HG03460 (cell line): ENCODE measurements around the gene POLR2E.
A peak's percentile ranks its signal among the peaks of the same experiment; 100 is the strongest.
"Not testable (repeated sequence)": the region's sequence is repeated elsewhere in the genome, so short reads cannot be mapped to it uniquely, and the experiment has no call there.

ENCODE experiments used
- ATAC-seq: cut with Tn5 transposase; IDR thresholded peaks from one replicate; pipeline ENCODE4 v1.9.1; 2021; ENCODE audit not compliant: unreplicated experiment

The POLR2E gene

DNA sequence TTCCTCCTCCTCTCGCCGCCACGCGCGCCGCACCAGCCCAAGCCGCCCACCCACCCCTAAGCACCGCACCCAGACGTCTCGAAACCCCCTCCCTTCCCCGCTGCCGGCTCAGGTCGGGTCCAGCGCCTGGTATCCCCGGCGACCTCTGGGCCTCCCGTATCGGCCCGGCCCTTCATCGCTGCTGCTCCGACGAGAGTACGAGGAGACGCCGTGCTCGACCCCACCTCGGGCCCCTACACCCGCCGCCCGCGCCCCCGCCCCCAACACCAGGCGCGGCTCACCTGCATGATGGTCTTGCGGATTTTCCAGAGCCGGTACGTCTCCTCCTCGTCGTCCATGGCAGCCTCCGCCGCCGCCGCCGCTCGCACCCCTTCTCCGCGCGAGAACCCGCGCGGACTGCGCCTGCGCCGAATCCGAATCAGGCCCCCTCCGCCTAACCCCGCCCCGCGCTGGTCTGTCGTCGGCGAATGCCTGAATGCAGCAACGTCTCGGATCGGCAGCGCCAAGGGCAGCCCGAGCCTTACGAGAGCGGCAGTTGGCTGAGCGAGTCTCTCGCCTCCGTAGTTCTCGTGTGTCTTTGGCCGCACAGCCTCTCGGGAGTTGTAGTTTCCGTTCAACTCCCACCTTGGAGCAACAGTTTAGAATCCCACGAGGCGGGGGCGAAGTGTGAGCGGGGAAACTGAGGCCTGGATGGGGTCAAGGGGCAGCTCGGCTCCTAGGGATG, at the start of gene POLR2E:
POLR2E (minus strand) TSS at position 398 of the 724 bp plus-strand sequence; CDS start at position 338, 60 bp downstream.
- peak; percentile 83 for ATAC-seq

GRCh38 chr19:1144741-1145140, 49.6 kb upstream of the POLR2E start:
- ATAC-seq: no peak

DNA sequence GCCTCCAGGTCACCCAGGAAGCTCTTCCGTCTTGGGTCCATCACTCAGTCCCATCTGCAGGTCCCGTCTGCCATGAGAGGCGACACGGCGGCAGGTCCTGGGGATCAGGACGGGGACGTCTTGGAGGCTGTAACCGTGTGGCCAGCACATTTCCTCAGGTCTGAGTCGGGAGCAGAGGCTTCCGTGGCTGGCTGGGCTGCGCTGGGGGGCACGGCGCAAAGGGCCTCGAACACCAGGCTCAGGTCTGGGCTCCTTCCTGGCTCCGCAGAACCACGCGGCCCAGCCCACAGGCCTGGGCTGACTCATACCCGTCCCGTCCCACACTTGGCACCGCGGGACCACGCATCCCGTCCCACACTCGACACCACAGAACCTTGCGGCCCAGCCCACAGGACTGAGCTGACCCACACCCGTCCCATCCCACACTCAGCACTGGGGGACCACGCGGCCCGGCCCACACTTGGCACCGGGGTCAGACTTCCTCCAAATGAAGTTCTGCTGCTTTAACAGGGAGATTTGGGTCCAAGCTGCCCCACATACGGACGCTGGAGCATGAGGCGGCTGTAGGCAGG, 48.7 kb upstream of the POLR2E start:
- no peak for ATAC-seq

DNA sequence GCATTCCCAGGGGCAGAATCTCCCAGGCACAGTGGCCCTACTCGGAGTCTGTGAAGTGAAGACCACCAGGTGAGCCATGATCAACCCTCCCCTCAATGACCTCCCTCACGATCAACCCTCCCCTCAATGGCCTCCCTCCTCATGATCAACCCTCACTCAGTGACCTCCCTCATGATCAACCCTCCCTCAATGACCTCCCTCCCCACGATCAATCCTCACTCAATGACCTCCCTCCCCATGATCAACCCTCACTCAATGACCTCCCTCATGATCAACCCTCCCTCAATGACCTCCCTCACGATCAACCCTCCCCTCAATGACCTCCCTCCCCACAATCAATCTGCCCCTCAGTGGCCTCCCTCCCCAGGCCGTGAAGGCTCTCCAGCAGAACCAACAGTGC, 46.8 kb upstream of the POLR2E start:
- no peak for ATAC-seq

DNA sequence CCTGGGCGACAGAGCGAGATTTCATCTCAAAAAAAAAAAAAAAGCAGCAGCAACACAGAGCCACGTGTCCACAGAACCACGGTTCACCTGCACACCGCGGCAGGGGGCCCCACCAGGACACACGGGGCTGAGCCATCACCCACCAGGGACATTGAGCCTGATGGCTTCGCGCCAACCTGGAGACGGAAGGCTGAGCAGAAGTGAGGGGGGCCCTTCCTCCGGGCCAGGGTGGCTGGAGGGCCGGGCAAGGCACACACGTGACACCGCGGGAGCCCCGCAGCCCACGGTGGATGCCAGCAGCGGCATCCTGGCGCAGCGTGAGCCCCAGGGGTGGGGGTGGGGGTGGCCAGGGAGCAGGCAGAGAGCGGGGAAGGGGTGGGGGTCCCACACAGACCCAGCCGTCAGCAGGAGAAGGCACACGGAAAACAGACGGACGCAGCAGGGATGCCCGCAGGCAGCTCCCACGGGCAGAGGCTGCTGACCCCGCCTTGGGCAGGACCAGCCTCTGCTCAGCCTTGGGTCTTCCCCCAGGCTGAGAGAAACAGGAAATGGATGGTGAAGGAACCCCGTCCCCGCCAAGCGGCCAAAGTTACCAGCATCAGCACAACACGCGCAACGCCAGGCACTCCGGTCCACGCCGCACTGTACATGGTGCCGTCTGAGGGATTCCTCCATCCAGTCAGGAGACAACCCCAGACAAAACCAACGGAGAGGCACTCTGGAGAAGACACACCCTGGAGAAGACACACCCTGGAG, 45.3 kb upstream of the POLR2E start:
- no peak for ATAC-seq

- no peak for ATAC-seq
These were observed 44.0 kb upstream of the POLR2E start for GRCh38 chr19:1139126-1139525.

GRCh38 chr19:1138121-1138520, 42.9 kb upstream of the POLR2E start:
- no peak for ATAC-seq

- no peak for ATAC-seq
These were observed 41.6 kb upstream of the POLR2E start for GRCh38 chr19:1136621-1137317.

- ATAC-seq: no peak
These were observed 41.0 kb upstream of the POLR2E start for GRCh38 chr19:1136201-1136600.

GRCh38 chr19:1135454-1135853, 40.3 kb upstream of the POLR2E start:
- no peak for ATAC-seq

DNA sequence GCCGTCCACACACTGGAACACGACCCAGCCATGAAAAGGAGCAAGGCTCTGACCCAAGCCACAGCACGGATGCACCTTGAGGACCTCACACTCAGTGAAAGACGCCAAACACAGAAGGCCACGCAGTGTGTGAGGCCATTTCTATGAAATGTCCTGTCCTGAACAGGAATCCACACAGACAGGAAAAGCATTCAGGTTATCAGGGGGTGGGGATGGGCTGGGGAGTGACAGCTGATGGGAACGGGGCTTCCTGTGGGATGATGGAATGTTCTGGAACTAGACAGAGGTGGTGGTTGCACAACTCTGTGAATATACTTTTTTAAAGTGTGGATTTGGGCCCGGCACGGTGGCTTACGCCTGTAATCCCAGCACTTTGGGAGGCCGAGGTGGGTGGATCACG, 39.3 kb upstream of the POLR2E start:
- no peak for ATAC-seq

DNA sequence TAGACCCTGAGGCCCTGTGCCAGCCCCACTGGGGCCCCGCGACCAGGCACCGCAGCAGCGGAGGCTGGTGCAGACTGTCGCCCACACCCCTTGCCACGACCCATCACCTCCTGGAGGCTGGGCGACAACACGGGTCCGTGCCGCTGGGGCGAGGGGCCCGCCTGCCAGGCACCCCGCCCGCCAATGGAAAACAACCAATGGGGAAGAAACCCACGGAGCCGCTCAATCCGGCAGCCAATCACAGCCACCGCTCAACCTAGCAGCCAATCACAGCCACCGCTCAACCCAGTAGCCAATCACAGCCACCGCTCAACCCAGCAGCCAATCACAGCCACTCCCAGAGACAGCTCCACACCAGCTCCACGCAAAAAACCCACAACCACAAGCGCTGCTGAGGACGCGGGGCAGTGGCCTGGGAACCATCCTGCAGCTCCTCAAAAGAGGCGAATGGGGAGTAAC, 38.3 kb upstream of the POLR2E start:
- ATAC-seq: no peak

- no peak for ATAC-seq
These were observed 37.6 kb upstream of the POLR2E start for GRCh38 chr19:1132552-1133383.

- ATAC-seq: no peak
These were observed 36.8 kb upstream of the POLR2E start for GRCh38 chr19:1131718-1132551.

GRCh38 chr19:1130771-1131717, 35.9 kb upstream of the POLR2E start:
- no peak for ATAC-seq

DNA sequence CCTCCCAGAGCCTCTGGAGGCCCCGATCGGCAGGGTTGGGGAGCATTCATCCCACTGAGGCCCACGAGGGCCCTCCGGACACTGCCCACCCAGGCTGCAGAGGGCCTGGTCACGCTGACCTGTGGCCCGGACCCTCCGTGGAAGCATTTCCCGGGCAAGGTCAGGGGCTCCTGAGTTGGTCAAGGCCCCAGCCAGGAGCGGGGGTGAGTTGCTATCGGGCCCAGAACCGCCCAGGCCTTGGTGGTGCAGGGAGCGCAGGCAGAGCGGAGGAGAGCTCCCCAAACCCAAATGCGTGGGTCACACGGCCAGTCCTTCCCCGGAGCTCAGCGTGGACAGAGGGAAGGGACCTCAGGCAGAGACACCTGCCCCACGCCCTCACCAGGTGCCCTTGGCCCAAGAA, 34.4 kb upstream of the POLR2E start:
- no peak for ATAC-seq

- ATAC-seq: not testable (repeated sequence)
These were observed 33.9 kb upstream of the POLR2E start for GRCh38 chr19:1129084-1129483.

- no peak for ATAC-seq
These were observed 32.9 kb upstream of the POLR2E start for GRCh38 chr19:1128106-1128505.
